COLO668 (cell line): ENCODE measurements around the gene BTAF1.
"Not testable (repeated sequence)": the region's sequence is repeated elsewhere in the genome, so short reads cannot be mapped to it uniquely, and the experiment has no call there.

Experiments used
- DNase-seq: peaks from one replicate; lab custom pipeline; 2025; ENCODE audit not compliant: unreplicated experiment; lab: John Stamatoyannopoulos, UW

BTAF1 gene

DNA sequence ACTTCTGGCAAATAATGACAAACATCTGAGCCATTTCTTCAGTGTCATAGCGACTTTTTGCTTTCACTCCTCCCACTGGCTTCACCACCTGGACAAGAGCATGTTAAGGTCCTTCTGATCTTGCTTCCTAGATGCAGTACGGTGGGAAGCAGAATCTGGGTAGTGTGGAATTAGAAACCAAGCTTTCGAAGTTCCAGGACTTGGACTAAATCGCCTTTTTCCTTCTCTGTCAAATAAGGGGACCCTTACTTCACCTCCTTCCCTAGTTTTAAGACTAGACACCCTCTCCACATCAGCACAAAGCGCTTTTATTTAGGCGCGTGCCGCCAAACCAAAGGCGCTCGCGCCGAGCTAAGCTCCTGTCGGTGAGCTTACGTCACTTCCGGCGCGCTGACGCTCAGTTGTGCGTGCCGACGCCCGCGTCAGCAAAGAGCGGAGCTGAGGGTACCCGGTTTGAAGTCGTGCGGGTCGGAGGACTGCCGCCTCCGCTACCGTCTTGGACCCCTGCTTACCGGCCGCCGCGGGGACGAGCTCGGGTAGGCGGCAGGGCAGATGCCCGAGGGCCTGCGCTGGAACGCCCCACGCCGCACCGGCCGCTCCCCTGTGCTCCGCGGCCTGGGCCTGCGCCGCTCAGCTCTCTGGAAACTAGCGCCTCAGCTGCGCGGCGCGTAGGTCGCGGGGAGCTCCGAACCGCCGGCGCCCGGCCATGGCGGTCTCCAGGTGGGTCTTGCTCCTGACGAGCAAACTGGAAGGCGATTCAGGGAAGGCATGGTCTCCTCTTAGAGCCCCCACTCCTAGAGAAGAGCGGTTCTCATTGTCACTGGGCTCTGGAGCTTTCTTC lies at the start of gene BTAF1:
BTAF1 (plus strand) TSS at position 400 of the 841 bp plus-strand sequence; CDS start at position 707, 307 bp downstream.
- peak; percentile 91 for DNase-seq

GRCh38 chr10:91875156-91875555 lies 48.4 kb upstream of the BTAF1 start:
- DNase-seq: no peak

GRCh38 chr10:91875779-91876178 lies 47.8 kb upstream of the BTAF1 start:
- no peak for DNase-seq

GRCh38 chr10:91879515-91880170 lies 43.9 kb upstream of the BTAF1 start:
- no peak for DNase-seq

GRCh38 chr10:91880310-91880709 lies 43.3 kb upstream of the BTAF1 start:
- no peak for DNase-seq

GRCh38 chr10:91883549-91884444 lies 39.8 kb upstream of the BTAF1 start:
- DNase-seq: no peak

DNA sequence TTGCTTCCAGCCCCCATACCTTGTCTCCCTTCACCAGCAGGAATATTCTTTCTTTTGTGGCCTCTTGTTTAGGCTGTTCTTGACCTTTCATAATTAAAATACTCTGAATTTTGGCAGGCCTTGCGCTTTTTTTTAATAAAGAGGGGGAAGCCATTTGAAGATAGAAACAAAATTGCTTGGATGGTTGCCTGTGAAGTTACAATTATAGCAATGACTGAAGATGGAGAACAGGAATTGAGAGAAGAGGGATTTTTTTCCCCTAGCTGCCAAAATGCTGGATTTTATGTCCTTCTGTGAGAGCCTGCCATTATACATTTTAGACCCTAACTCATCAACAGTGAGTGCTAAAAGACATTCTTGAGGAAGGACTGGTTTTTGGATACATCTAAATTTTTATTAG lies 39.0 kb upstream of the BTAF1 start:
- DNase-seq: no peak

GRCh38 chr10:91885362-91886079 lies 38.0 kb upstream of the BTAF1 start:
- no peak for DNase-seq

DNA sequence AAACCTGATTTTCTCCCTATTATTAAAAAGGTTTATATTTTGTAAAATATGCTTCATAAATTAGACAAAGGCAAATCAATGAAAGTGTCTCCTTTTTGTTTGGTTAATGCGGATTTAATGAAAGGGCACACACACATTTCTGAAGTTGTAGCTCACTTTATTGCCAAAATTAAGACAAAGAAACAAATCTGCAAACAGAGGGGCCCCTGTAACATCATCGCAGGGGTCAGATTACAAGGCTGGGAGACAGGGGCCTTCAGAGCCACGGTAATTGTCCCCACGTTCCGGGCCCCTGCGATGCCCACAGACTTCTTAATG lies 36.7 kb upstream of the BTAF1 start:
- no peak for DNase-seq

DNA sequence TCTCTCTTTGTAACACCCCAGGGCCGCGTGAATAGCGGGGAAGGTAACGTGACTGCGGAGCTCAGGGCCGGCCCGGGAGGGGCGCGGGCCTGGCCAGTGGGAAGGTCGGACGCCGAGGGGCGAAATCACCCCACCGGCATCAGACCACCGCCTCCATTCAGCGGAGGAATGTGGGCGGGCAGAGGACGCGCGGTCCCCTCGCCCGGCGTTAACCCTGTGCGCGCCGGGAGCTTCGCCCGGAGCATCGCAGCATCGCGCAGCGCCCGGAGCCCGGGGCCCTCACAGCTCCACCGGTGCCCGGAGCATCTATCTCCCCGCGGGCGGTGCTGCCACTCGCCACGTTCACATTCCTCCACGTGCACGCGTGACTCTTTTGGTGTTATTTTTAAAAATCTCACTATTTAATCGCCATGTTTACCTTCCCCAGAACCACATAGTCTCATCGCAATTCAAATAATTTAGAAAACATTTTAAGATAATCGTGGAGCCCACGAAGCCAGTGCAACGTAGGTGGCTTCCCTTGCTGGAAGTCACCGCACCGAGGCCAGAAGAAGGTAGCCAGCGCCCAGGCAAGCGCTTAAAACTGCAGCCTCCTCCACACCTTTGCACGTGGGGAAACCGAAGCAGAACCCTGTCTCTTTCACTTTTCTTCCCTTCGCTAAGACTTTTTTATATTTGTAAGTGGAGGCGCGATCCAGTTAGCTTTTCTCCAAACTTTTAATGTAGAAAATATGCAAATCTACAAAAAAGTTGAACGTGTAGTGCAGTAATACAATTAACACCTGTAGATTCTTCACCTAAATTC lies 36.1 kb upstream of the BTAF1 start:
- peak; percentile 13 for DNase-seq

- DNase-seq: no peak
Measured at GRCh38 chr10:91891125-91892001, 32.2 kb upstream of the BTAF1 start.

DNA sequence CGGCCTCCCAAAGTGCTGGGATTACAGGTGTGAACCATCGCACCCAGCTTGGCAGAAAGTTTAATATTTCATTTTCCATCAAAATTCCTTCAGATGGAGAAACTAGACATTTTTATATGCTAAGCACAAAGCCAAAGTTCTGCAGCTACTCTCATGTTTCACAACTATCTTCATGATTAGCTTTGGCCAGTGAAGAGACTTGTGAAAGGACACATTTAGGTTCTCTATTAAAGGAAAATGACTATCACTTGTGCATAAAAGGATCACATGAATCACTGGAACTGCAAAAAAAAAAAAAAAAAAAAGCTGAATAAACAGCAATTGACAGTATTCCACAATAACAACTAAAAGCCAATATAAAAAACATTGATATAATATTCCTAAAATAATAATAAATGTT lies 30.5 kb upstream of the BTAF1 start:
- DNase-seq: no peak

DNA sequence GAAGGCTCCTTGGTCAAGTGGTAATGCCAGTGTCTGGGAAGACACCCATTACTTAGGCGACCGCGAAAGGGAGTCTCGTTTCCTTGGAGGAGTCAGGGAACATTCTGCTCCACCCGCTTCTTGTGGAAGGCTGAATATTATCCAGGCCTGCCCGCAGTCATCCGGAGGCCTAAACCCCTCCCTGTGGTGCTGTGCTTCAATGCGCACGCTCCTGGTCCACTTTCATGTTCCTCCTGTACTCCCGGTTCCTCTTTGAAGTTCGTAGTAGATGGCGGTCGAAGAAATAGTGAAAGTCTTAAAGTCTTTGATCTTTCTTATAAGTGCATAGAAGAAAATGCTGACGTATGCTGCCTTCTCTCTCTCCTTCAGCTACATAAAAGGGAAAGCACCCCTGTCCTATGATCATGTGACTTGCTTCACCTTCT lies 29.3 kb upstream of the BTAF1 start:
- not testable (repeated sequence) for DNase-seq

GRCh38 chr10:91896212-91896756 lies 27.3 kb upstream of the BTAF1 start:
- no peak for DNase-seq

DNA sequence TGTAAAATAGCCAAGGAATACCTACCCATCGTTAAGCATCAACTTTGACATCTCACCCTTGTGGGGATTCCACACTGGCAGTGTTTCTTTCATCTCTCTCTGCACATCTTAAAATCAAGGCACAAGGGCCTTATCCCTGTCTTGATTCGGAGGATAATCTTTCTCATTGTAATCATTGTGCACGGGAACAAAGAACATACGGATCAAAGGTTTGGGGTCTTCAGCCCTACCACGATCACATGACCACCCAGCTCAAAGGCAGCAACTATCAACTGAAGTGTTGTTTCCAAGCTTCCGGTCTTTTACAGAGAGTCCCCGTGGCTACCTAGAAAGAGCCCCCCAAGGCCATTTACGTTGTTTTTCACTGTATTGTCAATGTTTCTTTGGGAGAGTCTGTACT lies 26.1 kb upstream of the BTAF1 start:
- no peak for DNase-seq

GRCh38 chr10:91901784-91902677 lies 21.5 kb upstream of the BTAF1 start:
- DNase-seq: peak; percentile 28

- DNase-seq: no peak
Measured at GRCh38 chr10:91907033-91907594, 16.5 kb upstream of the BTAF1 start.
